IPS-NIHi11 (cell line): ENCODE data around the gene KRT81.
"Not testable (repeated sequence)": the region's sequence is repeated elsewhere in the genome, so short reads cannot be mapped to it uniquely, and the experiment has no call there.

ENCODE experiments used
- DNase-seq: peaks from one replicate; pipeline ENCODE4 v3.0.0; 2012; ENCODE audit warnings: mixed read lengths, low spot score

The KRT81 gene

GRCh38 chr12:52296572-52297215 is 5.4 kb upstream of the KRT81 start:
- DNase-seq: no peak

- DNase-seq: no peak
These were observed 4.3 kb upstream of the KRT81 start for GRCh38 chr12:52295663-52296062.

GRCh38 chr12:52294803-52295202 is 3.5 kb upstream of the KRT81 start:
- no peak for DNase-seq

GRCh38 chr12:52293926-52294325 is 2.6 kb upstream of the KRT81 start:
- no peak for DNase-seq

- DNase-seq: not testable (repeated sequence)
These were observed 725 bp downstream of the KRT81 start for GRCh38 chr12:52290483-52291134.

- not testable (repeated sequence) for DNase-seq
These were observed 3.2 kb downstream of the KRT81 start for GRCh38 chr12:52287816-52288805.

GRCh38 chr12:52286857-52287785 is 4.2 kb downstream of the KRT81 start:
- not testable (repeated sequence) for DNase-seq

GRCh38 chr12:52285851-52286530 is 5.3 kb downstream of the KRT81 start:
- no peak for DNase-seq

GRCh38 chr12:52285172-52285745 is 6.1 kb downstream of the KRT81 start:
- no peak for DNase-seq

- no peak for DNase-seq
These were observed 6.7 kb downstream of the KRT81 start for GRCh38 chr12:52284562-52285171.

GRCh38 chr12:52280796-52281560 is 10.4 kb downstream of the KRT81 start:
- peak; percentile 54 for DNase-seq

- peak; percentile 52 for DNase-seq
These were observed 11.0 kb downstream of the KRT81 start for GRCh38 chr12:52280319-52280795.

GRCh38 chr12:52279422-52280318 is 11.7 kb downstream of the KRT81 start:
- DNase-seq: no peak

GRCh38 chr12:52278575-52279421 is 12.5 kb downstream of the KRT81 start:
- peak; percentile 95 for DNase-seq

- DNase-seq: no peak
These were observed 13.7 kb downstream of the KRT81 start for GRCh38 chr12:52277486-52278245.

GRCh38 chr12:52275686-52276085 is 15.6 kb downstream of the KRT81 start:
- DNase-seq: no peak
